Measurements from ENCODE around the gene METTL25B.
A peak's percentile ranks its signal among the peaks of the same experiment; 100 is the strongest.

Gene METTL25B

DNA sequence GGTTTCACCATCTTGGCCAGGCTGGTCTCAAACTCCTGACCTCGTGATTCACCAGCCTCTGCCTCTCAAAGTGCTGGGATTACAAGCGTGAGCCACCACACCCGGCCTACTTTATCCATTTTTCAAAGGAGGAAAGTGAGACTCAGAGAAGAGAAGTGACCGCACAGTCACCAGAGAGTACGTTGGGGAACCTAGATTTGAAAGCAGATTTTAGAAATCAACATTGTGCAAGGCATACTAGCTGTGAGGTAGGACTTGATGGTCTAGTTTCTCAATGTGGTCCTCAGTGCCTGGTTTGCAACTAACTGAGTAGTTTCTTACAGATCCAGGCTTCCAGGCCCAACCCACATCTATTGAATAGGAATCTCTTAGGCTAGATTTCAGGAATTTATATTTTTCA, 37.4 kb downstream of the METTL25B start:
- Histone ChIP-seq H3K27me3 (ENCODE audit: control insufficient read depth, low read length) (no peaks in the 10 kb centered on the region), H3K27ac (ENCODE audit: low read depth, low read length) (no peak overlapping the region), H3K36me3 (ENCODE audit: control insufficient read depth, low read length) (peaks cover 23% of the 10 kb centered on the region), H3K9me2 (replicated peaks; ENCODE audit: control insufficient read depth, low read length) (no peaks in the 10 kb centered on the region), H3K4me3 (ENCODE audit: low read length) (peak overlapping the region; percentile 76), H4K20me1 (ENCODE audit: control insufficient read depth, insufficient read depth, low read depth, low read length) (peaks cover 6% of the 10 kb centered on the region; the same call in 1 of the 2 replicates), H3K4me1 (ENCODE audit: control insufficient read depth, low read length) (peaks cover 28% of the 10 kb centered on the region), H3F3A (ENCODE audit: control insufficient read depth, insufficient read depth) (peaks cover 1% of the 10 kb centered on the region; the same call in 1 of the 2 replicates), H3K9me3 (ENCODE audit: control insufficient read depth, insufficient read depth, low read length) (no peaks in the 10 kb centered on the region), H3K4me2 (ENCODE audit: low read length) (peak overlapping the region; percentile 86), H3K79me2 (ENCODE audit: control insufficient read depth, low read length) (peaks cover 45% of the 10 kb centered on the region)
- TF ChIP-seq, protein P1, sequence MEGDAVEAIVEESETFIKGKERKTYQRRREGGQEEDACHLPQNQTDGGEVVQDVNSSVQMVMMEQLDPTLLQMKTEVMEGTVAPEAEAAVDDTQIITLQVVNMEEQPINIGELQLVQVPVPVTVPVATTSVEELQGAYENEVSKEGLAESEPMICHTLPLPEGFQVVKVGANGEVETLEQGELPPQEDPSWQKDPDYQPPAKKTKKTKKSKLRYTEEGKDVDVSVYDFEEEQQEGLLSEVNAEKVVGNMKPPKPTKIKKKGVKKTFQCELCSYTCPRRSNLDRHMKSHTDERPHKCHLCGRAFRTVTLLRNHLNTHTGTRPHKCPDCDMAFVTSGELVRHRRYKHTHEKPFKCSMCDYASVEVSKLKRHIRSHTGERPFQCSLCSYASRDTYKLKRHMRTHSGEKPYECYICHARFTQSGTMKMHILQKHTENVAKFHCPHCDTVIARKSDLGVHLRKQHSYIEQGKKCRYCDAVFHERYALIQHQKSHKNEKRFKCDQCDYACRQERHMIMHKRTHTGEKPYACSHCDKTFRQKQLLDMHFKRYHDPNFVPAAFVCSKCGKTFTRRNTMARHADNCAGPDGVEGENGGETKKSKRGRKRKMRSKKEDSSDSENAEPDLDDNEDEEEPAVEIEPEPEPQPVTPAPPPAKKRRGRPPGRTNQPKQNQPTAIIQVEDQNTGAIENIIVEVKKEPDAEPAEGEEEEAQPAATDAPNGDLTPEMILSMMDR (IDR thresholded peaks at IDR 0.05; ENCODE audit: low read depth, low read length, poor library complexity, severe bottlenecking), result no peak
- no peak for TF ChIP-seq EZH2phosphoT487 (IDR thresholded peaks at IDR 0.05; ENCODE audit: borderline replicate concordance, low read length)

DNA sequence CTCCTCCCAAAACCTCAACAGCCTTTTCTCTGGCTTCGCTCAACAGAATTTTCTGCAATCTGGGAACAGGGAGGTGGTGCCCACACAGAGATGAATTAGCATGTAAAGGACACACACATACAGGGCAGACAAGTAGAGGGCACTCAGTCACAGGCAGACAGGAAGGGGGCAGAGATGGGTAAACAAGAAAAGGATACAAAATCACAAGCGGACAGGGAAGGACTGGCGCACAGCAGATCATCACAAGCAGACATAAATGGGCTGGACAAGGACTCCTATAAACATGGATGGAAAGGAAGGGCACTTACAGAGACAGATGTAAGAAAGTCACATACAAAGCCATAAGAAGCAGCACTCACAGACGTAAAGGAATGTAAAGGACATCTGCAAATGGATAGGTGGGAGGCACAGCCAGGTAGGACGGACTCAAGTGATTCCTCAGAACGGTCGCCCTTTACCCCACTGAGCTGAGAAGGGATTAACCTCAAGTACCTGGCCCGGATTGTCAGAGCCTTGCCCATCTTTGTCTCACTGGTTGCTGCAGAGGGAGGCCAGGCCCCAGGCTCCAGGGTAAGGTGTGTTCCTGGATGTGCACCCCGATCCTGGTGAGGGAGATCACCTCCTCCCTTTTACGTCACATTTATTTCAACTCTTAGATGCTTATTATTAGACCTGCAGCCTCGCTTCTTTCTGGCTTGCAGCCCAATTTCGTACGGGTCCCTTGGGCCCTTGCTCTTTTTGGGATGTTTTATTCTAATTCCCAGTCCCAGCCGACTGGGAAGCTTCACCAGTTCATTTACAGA, 38.2 kb downstream of the METTL25B start:
- Histone ChIP-seq H3K9me3 (ENCODE audit: control insufficient read depth, insufficient read depth, low read length) (no peaks in the 10 kb centered on the region), H3K36me3 (ENCODE audit: control insufficient read depth, low read length) (peaks cover 32% of the 10 kb centered on the region), H3K4me3 (ENCODE audit: low read length) (peak overlapping the region; percentile 76), H3K9me2 (replicated peaks; ENCODE audit: control insufficient read depth, low read length) (no peaks in the 10 kb centered on the region), H3F3A (ENCODE audit: control insufficient read depth, insufficient read depth) (peaks cover 4% of the 10 kb centered on the region; the same call in 1 of the 2 replicates), H4K20me1 (ENCODE audit: control insufficient read depth, insufficient read depth, low read depth, low read length) (peaks cover 9% of the 10 kb centered on the region; the same call in 1 of the 2 replicates), H3K27ac (ENCODE audit: low read depth, low read length) (peak overlapping the region; percentile 30), H3K4me1 (ENCODE audit: control insufficient read depth, low read length) (peaks cover 34% of the 10 kb centered on the region), H3K27me3 (ENCODE audit: control insufficient read depth, low read length) (no peaks in the 10 kb centered on the region), H3K79me2 (ENCODE audit: control insufficient read depth, low read length) (peaks cover 53% of the 10 kb centered on the region), H3K4me2 (ENCODE audit: low read length) (peak overlapping the region; percentile 86)
- TF ChIP-seq, protein P1 (IDR thresholded peaks at IDR 0.05; ENCODE audit: low read depth, low read length, poor library complexity, severe bottlenecking), result no peak
- TF ChIP-seq EZH2phosphoT487 (IDR thresholded peaks at IDR 0.05; ENCODE audit: borderline replicate concordance, low read length), result no peak

DNA sequence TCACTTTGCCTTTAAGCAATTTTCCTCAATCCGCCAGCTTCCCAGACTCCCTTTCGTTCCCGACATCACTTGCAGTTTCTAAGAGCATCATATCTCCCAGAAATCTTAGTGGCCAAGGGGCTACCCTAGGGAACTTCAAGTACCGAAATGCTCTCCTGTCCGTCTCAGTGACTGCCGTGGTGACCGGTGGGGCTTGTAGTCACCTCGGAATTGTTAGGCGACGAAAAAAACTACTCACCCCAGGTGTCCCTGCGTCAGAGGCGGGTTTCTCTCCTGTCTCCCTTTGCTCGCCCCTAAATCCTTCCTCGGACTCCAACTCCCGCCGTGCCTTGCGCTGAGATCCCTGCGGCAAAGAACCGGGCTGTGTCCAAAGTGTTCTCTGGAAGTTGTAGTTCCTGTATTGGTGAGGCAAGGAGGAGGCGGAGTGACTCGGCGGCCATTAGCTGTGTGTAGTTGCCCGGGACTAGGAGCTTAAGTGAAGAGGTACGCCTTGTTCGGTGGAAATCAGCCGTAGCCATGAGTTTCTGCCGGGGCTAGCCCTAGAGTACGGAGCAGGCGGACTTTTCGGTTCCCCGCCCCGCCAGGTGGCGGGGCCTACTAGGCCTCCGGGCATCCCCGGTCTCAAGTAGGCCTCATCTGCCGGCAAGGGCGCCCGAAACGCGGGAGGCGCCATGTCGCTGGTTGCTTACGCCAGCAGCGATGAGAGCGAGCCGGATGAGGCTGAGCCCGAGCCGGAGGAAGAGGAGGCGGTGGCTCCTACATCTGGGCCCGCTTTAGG, 39.0 kb downstream of the METTL25B start, which contains the start of gene PRCC:
TSS of gene PRCC (plus strand) at position 435 of the 778 bp plus-strand sequence. CDS start at position 672, 237 bp downstream.
- Histone ChIP-seq H3K4me3 (ENCODE audit: low read length) (peak within 1 kb of the TSS; percentile 76), H3K79me2 (ENCODE audit: control insufficient read depth, low read length) (peaks cover 60% of the 10 kb centered on the region), H3K9me3 (ENCODE audit: control insufficient read depth, insufficient read depth, low read length) (no peaks in the 10 kb centered on the region), H3K4me2 (ENCODE audit: low read length) (peak within 1 kb of the TSS; percentile 91), H4K20me1 (ENCODE audit: control insufficient read depth, insufficient read depth, low read depth, low read length) (peaks cover 9% of the 10 kb centered on the region; the same call in 1 of the 2 replicates), H3K9me2 (replicated peaks; ENCODE audit: control insufficient read depth, low read length) (no peaks in the 10 kb centered on the region), H3F3A (ENCODE audit: control insufficient read depth, insufficient read depth) (peaks cover 4% of the 10 kb centered on the region; the same call in 1 of the 2 replicates), H3K4me1 (ENCODE audit: control insufficient read depth, low read length) (peaks cover 34% of the 10 kb centered on the region), H3K27me3 (ENCODE audit: control insufficient read depth, low read length) (no peaks in the 10 kb centered on the region), H3K27ac (ENCODE audit: low read depth, low read length) (peak within 1 kb of the TSS; percentile 57), H3K36me3 (ENCODE audit: control insufficient read depth, low read length) (peaks cover 36% of the 10 kb centered on the region)
- no peak for TF ChIP-seq EZH2phosphoT487 (IDR thresholded peaks at IDR 0.05; ENCODE audit: borderline replicate concordance, low read length)
- TF ChIP-seq, protein P1 (IDR thresholded peaks at IDR 0.05; ENCODE audit: low read depth, low read length, poor library complexity, severe bottlenecking), result no peak
